Neural cell (in vitro differentiated cells): Measurements from ENCODE around the gene ZNF19. TPM values are rescaled to one million over a fixed set of nuclear protein-coding genes. Genes with fewer than 3 reads are reported as not detected.

ENCODE experiments used
- H2AFZ ChIP-seq: fragments of 200-600, 300-800 bp; sonication (generic), shearing (Covaris generic); 2 replicates; pipeline ENCODE4 v1.6.0; 2014; ENCODE audit warnings: low read depth, mild to moderate bottlenecking, antibody characterized with exemption, low read length, moderate library complexity
- H3F3A ChIP-seq: fragments of 200-600 bp; shearing (Covaris generic); 2 replicates; pipeline ENCODE4 v1.6.1; 2016; ENCODE audit warnings: mild to moderate bottlenecking, moderate library complexity, mixed read lengths, antibody characterized with exemption, low read length; ENCODE audit not compliant: insufficient read depth, poor library complexity, severe bottlenecking
- H3K27ac ChIP-seq: fragments of 200-600, 300-800 bp; sonication (generic), shearing (Covaris generic); 2 replicates; pipeline ENCODE4 v1.5.1; 2014; ENCODE audit warnings: mild to moderate bottlenecking, low read length, moderate library complexity
- H3K27me3 ChIP-seq: fragments of 300-800, 200-600 bp; sonication (generic), shearing (Covaris generic); 2 replicates; pipeline ENCODE4 v1.6.0; 2014; ENCODE audit warnings: mild to moderate bottlenecking, low read depth, low read length, moderate library complexity; ENCODE audit not compliant: insufficient read depth
- H3K36me3 ChIP-seq: fragments of 300-800, 200-600 bp; sonication (generic), shearing (Covaris generic); 2 replicates; pipeline ENCODE4 v1.5.1; 2014; ENCODE audit warnings: mild to moderate bottlenecking, antibody characterized with exemption, low read length, moderate library complexity; ENCODE audit not compliant: insufficient read depth
- H3K4me2 ChIP-seq: fragments of 300-800, 200-600 bp; sonication (generic), shearing (Covaris generic); 2 replicates; pipeline ENCODE4 v1.6.0; 2014; ENCODE audit warnings: mild to moderate bottlenecking, low read length
- H3K4me3 ChIP-seq: fragments of 300-800, 200-600 bp; sonication (generic), shearing (Covaris generic); 2 replicates; pipeline ENCODE4 v1.5.1; 2014; ENCODE audit warnings: mild to moderate bottlenecking, low read length, moderate library complexity
- H3K79me2 ChIP-seq: fragments of 200-600 bp; shearing (Covaris generic); replicated peaks from 2 replicates; pipeline ENCODE4 v1.6.0; 2014; ENCODE audit warnings: mild to moderate bottlenecking, low read length, moderate library complexity; ENCODE audit not compliant: insufficient read depth
- H3K9ac ChIP-seq: fragments of 300-800, 200-600 bp; sonication (generic), shearing (Covaris generic); 2 replicates; pipeline ENCODE4 v1.6.1; 2016; ENCODE audit warnings: mild to moderate bottlenecking, low read length, mixed read lengths
- H3K9me2 ChIP-seq: fragments of 200-600 bp; shearing (Covaris generic); 2 replicates; pipeline ENCODE4 v1.6.1; 2016; ENCODE audit warnings: mild to moderate bottlenecking, low read length, mixed read lengths; ENCODE audit not compliant: insufficient read depth
- H3K9me3 ChIP-seq: fragments of 200-600, 300-800 bp; sonication (generic), shearing (Covaris generic); 2 replicates; pipeline ENCODE4 v1.6.1; 2016; ENCODE audit warnings: mild to moderate bottlenecking, mixed run types, low read length, moderate library complexity, mixed read lengths
- H4K20me1 ChIP-seq: fragments of 200-600 bp; shearing (Covaris generic); 2 replicates; pipeline ENCODE4 v1.6.1; 2016; ENCODE audit warnings: mild to moderate bottlenecking, mixed run types; ENCODE audit not compliant: insufficient read depth
- EP300 ChIP-seq: fragments of 450-650 bp; conservative IDR thresholded peaks from 2 replicates; pipeline ENCODE4 v1.6.1; 2014; ENCODE audit warnings: antibody characterized with exemption, mild to moderate bottlenecking, moderate library complexity; ENCODE audit not compliant: poor library complexity, severe bottlenecking
- EZH2 ChIP-seq: fragments of 200-600, 300-800 bp; shearing (Covaris generic), sonication (generic); IDR thresholded peaks from 2 replicates; pipeline ENCODE4 v1.6.1; 2014; ENCODE audit warnings: antibody characterized with exemption, low read length, borderline replicate concordance, mild to moderate bottlenecking; ENCODE audit not compliant: insufficient read depth, poor library complexity, severe bottlenecking
- MXI1 ChIP-seq: fragments of 450-650 bp; conservative IDR thresholded peaks from 2 replicates; pipeline ENCODE4 v1.6.1; 2014; ENCODE audit warnings: antibody characterized with exemption, mild to moderate bottlenecking; ENCODE audit not compliant: poor library complexity, severe bottlenecking
- POLR2AphosphoS5 ChIP-seq: IDR thresholded peaks from 2 replicates; pipeline ENCODE4 v1.6.1; 2012
- RAD21 ChIP-seq: fragments of 450-650 bp; conservative IDR thresholded peaks from 2 replicates; pipeline ENCODE4 v1.6.1; 2014; ENCODE audit warnings: antibody characterized with exemption, mild to moderate bottlenecking, moderate library complexity
- SMC3 ChIP-seq: fragments of 450-650 bp; conservative IDR thresholded peaks from 2 replicates; pipeline ENCODE4 v1.6.1; 2014; ENCODE audit warnings: antibody characterized with exemption, mild to moderate bottlenecking, moderate library complexity; ENCODE audit not compliant: poor library complexity
- TAF1 ChIP-seq: IDR thresholded peaks from 2 replicates; pipeline ENCODE4 v1.6.1; 2012; ENCODE audit warnings: low read depth
- polyA plus RNA-seq: library from polyadenylated mRNA; depleted of rRNA; stranded (reverse); fragments of >200 nt; gene quantifications from 2 replicates; pipeline ENCODE4 v1.2.3, GENCODE V29; 2014
- TF ChIP-seq, protein P1 (sequence below): IDR thresholded peaks from 2 replicates; pipeline ENCODE4 v1.6.1; 2012; ENCODE audit warnings: borderline replicate concordance
- TF ChIP-seq, protein P2 (sequence below): fragments of 450-650 bp; IDR thresholded peaks from 2 replicates; pipeline ENCODE4 v1.5.1; 2014; ENCODE audit warnings: antibody characterized with exemption, mild to moderate bottlenecking, moderate library complexity; ENCODE audit not compliant: poor library complexity, severe bottlenecking

The ZNF19 gene
- polyA plus RNA-seq, 1 donor from 2014 or later: 6.6 TPM

- Histone ChIP-seq H3K36me3 (no peaks in the 10 kb centered on the region), H4K20me1 (no peaks in the 10 kb centered on the region), H3F3A (no peaks in the 10 kb centered on the region), H2AFZ (no peak overlapping the region), H3K27me3 (no peaks in the 10 kb centered on the region), H3K9ac (no peak overlapping the region), H3K27ac (no peak overlapping the region), H3K9me3 (no peaks in the 10 kb centered on the region), H3K4me3 (no peak overlapping the region), H3K4me2 (no peak overlapping the region), H3K9me2 (no peaks in the 10 kb centered on the region), H3K79me2 (peaks cover 27% of the 10 kb centered on the region)
- TF ChIP-seq RAD21 (no peak), SMC3 (no peak), MXI1 (no peak), EZH2 (no peak), EP300 (no peak), POLR2AphosphoS5 (no peak), TAF1 (no peak)
- TF ChIP-seq, protein P1, sequence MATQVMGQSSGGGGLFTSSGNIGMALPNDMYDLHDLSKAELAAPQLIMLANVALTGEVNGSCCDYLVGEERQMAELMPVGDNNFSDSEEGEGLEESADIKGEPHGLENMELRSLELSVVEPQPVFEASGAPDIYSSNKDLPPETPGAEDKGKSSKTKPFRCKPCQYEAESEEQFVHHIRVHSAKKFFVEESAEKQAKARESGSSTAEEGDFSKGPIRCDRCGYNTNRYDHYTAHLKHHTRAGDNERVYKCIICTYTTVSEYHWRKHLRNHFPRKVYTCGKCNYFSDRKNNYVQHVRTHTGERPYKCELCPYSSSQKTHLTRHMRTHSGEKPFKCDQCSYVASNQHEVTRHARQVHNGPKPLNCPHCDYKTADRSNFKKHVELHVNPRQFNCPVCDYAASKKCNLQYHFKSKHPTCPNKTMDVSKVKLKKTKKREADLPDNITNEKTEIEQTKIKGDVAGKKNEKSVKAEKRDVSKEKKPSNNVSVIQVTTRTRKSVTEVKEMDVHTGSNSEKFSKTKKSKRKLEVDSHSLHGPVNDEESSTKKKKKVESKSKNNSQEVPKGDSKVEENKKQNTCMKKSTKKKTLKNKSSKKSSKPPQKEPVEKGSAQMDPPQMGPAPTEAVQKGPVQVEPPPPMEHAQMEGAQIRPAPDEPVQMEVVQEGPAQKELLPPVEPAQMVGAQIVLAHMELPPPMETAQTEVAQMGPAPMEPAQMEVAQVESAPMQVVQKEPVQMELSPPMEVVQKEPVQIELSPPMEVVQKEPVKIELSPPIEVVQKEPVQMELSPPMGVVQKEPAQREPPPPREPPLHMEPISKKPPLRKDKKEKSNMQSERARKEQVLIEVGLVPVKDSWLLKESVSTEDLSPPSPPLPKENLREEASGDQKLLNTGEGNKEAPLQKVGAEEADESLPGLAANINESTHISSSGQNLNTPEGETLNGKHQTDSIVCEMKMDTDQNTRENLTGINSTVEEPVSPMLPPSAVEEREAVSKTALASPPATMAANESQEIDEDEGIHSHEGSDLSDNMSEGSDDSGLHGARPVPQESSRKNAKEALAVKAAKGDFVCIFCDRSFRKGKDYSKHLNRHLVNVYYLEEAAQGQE: no peak
- TF ChIP-seq, protein P2, sequence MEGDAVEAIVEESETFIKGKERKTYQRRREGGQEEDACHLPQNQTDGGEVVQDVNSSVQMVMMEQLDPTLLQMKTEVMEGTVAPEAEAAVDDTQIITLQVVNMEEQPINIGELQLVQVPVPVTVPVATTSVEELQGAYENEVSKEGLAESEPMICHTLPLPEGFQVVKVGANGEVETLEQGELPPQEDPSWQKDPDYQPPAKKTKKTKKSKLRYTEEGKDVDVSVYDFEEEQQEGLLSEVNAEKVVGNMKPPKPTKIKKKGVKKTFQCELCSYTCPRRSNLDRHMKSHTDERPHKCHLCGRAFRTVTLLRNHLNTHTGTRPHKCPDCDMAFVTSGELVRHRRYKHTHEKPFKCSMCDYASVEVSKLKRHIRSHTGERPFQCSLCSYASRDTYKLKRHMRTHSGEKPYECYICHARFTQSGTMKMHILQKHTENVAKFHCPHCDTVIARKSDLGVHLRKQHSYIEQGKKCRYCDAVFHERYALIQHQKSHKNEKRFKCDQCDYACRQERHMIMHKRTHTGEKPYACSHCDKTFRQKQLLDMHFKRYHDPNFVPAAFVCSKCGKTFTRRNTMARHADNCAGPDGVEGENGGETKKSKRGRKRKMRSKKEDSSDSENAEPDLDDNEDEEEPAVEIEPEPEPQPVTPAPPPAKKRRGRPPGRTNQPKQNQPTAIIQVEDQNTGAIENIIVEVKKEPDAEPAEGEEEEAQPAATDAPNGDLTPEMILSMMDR: no peak
Observed at GRCh38 chr16:71459510-71459909, 29.6 kb downstream of the ZNF19 start.

DNA sequence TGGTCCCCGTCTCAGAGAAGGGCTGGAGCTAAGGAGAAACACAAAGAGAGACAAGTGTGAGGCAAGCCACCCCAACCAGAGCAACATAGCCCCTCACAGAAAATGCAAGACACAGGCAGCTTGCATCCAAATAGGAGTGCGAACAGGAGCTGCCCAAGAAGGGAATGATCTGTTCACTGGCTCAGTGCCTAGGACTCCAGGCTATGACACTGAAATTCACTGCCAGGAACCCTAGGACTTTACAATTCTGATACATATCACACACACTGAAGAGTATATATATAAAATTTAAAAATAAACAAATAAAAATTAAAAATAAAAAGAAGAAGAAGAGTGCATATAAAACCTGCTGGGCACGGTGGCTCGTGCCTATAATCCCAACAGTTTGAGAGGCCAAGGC, 32.3 kb downstream of the ZNF19 start:
- no peak overlapping the region for H2AFZ ChIP-seq
- no peak overlapping the region for H3K4me3 ChIP-seq
- no peaks in the 10 kb centered on the region for H3F3A ChIP-seq
- H4K20me1 ChIP-seq: no peaks in the 10 kb centered on the region
- no peak overlapping the region for H3K27ac ChIP-seq
- peaks cover 8% of the 10 kb centered on the region for H3K36me3 ChIP-seq
- no peaks in the 10 kb centered on the region for H3K9me2 ChIP-seq
- H3K4me2 ChIP-seq: no peak overlapping the region
- H3K27me3 ChIP-seq: no peaks in the 10 kb centered on the region
- no peaks in the 10 kb centered on the region for H3K9me3 ChIP-seq
- no peak overlapping the region for H3K9ac ChIP-seq
- TF ChIP-seq EZH2: no peak
- no peak for TF ChIP-seq RAD21
- TF ChIP-seq EP300: no peak
- TF ChIP-seq, protein P2: no peak
- TF ChIP-seq MXI1: no peak
- TF ChIP-seq, protein P1: no peak
- no peak for TF ChIP-seq POLR2AphosphoS5
- TF ChIP-seq TAF1: no peak
- no peak for TF ChIP-seq SMC3
- peaks cover 22% of the 10 kb centered on the region for H3K79me2 ChIP-seq
